ENCODE data around the gene STAB1. TPM values are rescaled to one million over a fixed set of nuclear protein-coding genes. Genes with fewer than 3 reads are reported as not detected.

The STAB1 gene
- total RNA-seq, 1 donor from 2014 or later = 6.3 TPM

DNA sequence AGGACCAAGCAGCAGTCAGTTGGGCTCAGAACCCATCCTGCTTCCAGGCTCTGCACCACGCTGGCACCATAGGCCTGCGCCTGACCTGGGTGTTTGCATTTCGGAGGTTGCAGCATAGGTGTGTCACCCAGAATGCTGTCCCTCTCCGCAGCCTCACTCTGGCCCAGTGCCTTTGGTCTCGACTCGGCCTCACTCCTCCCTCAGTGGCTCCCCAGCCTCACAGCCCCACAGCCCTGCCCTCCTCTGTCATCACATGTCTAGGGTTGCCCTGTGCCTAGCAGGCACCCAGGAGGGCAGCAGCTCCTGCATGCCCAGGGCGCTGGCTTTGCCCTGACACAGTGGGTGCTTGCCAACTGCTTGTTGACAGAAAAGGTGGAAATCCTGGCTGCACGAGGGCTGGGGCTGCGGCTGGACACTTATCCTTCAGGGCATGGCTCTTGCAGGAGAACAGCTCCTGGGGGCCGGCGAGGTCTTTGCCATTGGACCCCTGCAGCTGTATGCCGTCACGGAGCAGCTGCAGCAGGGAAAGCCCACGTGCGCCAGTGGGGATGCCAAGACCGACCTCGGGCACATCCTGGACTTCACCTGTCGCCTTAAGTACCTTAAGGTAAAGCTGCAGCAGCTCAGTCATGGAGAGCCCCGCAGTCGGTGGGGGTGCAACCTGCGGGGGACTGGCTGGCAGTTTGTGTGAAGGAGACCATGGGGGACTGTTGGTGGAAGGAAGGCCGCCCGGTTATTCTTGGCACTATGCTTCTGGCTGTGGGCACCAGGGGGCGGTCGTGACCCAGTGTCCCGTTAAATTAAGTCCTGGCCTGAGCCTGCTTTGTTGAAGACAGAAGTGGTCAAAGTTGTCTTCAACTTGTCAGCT, 23.5 kb upstream of the STAB1 start:
- H3K27ac Mint-ChIP-seq (ENCODE audit: unreplicated experiment) = no peak overlapping the region
- H3K9me3 Mint-ChIP-seq (ENCODE audit: unreplicated experiment) = peaks cover 2% of the 10 kb centered on the region
- TF ChIP-seq, protein P1, sequence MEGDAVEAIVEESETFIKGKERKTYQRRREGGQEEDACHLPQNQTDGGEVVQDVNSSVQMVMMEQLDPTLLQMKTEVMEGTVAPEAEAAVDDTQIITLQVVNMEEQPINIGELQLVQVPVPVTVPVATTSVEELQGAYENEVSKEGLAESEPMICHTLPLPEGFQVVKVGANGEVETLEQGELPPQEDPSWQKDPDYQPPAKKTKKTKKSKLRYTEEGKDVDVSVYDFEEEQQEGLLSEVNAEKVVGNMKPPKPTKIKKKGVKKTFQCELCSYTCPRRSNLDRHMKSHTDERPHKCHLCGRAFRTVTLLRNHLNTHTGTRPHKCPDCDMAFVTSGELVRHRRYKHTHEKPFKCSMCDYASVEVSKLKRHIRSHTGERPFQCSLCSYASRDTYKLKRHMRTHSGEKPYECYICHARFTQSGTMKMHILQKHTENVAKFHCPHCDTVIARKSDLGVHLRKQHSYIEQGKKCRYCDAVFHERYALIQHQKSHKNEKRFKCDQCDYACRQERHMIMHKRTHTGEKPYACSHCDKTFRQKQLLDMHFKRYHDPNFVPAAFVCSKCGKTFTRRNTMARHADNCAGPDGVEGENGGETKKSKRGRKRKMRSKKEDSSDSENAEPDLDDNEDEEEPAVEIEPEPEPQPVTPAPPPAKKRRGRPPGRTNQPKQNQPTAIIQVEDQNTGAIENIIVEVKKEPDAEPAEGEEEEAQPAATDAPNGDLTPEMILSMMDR (IDR thresholded peaks at IDR 0.05; ENCODE audit: partially characterized antibody, unreplicated experiment) = peak; percentile 69
- H3K4me3 Mint-ChIP-seq (ENCODE audit: unreplicated experiment) = no peak overlapping the region
- no peaks in the 10 kb centered on the region for H3K27me3 Mint-ChIP-seq (ENCODE audit: unreplicated experiment)
- peak; percentile 75 for DNase-seq
- H3K4me1 Mint-ChIP-seq (ENCODE audit: low read depth, unreplicated experiment) = peaks cover 18% of the 10 kb centered on the region
- H3K36me3 Mint-ChIP-seq (ENCODE audit: unreplicated experiment) = no peaks in the 10 kb centered on the region

DNA sequence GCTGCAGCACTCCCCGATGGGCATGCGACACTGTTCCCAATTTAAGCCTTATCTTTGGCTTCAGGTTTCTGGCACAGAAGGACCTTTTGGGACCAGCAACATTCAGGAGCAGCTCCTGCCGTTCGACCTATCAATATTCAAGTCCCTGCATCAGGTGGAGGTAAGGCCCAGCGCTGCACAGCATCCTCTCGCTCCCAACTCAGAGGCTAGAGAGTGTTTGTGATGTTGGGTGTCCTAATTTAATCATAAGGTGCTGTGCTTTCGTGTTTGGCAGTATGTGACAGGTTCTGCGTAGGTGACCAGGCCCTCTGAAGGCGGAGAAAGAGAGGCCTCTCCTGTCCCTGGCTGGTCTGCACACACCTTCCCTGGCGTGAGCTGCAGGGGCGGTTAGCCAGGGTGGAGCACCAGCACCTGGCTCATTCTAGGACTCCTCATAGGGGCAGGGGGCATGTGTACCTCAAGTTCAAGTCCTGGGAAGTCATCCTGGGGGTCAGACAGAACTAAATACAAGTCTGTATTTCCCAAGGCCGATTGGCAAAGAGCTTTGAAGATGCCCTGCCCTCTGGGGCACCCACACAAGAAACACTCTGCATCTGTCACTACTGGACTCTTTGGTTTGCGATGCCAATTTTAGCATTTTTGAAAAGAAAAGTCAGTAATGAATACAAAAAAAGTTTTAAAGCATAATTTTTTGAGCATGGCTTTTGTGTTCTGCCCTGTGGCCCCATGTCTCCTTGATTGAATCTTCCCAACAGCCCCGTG, 22.7 kb upstream of the STAB1 start:
- no peaks in the 10 kb centered on the region for H3K27me3 Mint-ChIP-seq (ENCODE audit: unreplicated experiment)
- H3K36me3 Mint-ChIP-seq (ENCODE audit: unreplicated experiment) = no peaks in the 10 kb centered on the region
- DNase-seq = no peak
- peaks cover 2% of the 10 kb centered on the region for H3K9me3 Mint-ChIP-seq (ENCODE audit: unreplicated experiment)
- no peak overlapping the region for H3K4me3 Mint-ChIP-seq (ENCODE audit: unreplicated experiment)
- H3K4me1 Mint-ChIP-seq (ENCODE audit: low read depth, unreplicated experiment) = peaks cover 17% of the 10 kb centered on the region
- H3K27ac Mint-ChIP-seq (ENCODE audit: unreplicated experiment) = no peak overlapping the region
- TF ChIP-seq, protein P1 (IDR thresholded peaks at IDR 0.05; ENCODE audit: partially characterized antibody, unreplicated experiment) = no peak

DNA sequence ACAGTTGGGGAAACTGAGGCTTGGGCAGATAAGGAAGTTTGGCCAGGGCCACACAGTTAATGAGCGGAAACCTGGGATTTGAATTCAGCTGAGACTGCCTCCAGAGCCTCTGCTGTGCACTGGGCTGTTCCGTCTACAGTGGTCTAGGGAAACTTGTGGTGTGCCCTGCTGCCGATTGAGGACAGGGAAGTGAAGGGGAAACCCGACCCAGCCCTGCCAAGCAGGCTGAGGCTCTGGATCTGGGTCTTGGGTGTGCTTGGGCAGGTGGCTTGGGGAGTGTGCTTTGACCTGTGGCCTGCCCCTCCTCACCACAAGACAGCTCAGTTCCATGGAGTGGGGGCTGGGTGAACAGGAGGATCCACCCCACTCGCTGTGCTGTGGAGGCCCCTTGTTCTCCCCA, 22.1 kb upstream of the STAB1 start:
- peaks cover 1% of the 10 kb centered on the region for H3K36me3 Mint-ChIP-seq (ENCODE audit: unreplicated experiment)
- no peak overlapping the region for H3K27ac Mint-ChIP-seq (ENCODE audit: unreplicated experiment)

DNA sequence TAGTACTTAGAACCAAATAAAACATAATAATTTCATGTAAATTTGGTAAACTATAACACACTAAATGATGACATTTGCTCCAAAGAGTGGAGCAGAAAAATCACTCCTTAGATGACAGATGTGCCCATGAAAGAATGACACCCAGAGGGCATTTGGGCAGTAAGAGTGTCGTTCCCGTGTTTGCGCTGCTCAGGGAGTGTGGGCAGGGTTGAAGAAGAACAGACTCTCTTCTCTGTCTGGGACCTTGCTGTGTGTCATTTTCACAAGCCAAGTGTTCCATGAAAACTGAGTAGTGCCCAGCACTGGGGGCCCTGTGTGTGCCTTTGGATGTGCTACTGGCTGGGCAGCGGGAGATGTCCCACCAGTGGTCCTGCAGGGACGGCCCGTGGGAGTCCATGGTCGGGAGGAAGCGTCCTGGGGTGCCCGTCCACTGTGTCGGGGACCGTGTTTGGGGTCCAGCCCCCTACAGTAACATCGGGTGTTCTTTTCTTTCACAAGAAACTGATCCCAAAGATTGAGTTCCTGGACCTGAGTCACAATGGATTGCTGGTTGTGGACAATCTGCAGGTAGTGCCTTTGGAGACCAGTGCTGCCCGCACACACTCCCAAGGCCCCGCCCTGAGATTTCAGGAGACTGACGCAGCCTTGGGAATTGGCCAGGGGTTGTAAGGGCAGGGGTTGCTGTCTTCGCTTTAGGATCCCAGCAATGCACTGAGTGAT, 17.9 kb upstream of the STAB1 start:
- H3K9me3 Mint-ChIP-seq (ENCODE audit: unreplicated experiment) = peaks cover 19% of the 10 kb centered on the region
- H3K4me3 Mint-ChIP-seq (ENCODE audit: unreplicated experiment) = no peak overlapping the region
- TF ChIP-seq, protein P1 (IDR thresholded peaks at IDR 0.05; ENCODE audit: partially characterized antibody, unreplicated experiment) = no peak
- H3K27ac Mint-ChIP-seq (ENCODE audit: unreplicated experiment) = no peak overlapping the region
- H3K36me3 Mint-ChIP-seq (ENCODE audit: unreplicated experiment) = peaks cover 13% of the 10 kb centered on the region
- H3K27me3 Mint-ChIP-seq (ENCODE audit: unreplicated experiment) = peaks cover 15% of the 10 kb centered on the region
- no peak for DNase-seq
- peaks cover 22% of the 10 kb centered on the region for H3K4me1 Mint-ChIP-seq (ENCODE audit: low read depth, unreplicated experiment)

More for the DNA sequence above, 22.1 kb upstream of the STAB1 start:
- H3K4me3 Mint-ChIP-seq (ENCODE audit: unreplicated experiment) = no peak overlapping the region
- DNase-seq = no peak
- H3K27me3 Mint-ChIP-seq (ENCODE audit: unreplicated experiment) = no peaks in the 10 kb centered on the region
- peaks cover 17% of the 10 kb centered on the region for H3K4me1 Mint-ChIP-seq (ENCODE audit: low read depth, unreplicated experiment)
- TF ChIP-seq, protein P1 (IDR thresholded peaks at IDR 0.05; ENCODE audit: partially characterized antibody, unreplicated experiment) = no peak
- H3K9me3 Mint-ChIP-seq (ENCODE audit: unreplicated experiment) = peaks cover 2% of the 10 kb centered on the region
